Left colon (tissue), 2 donors: ENCODE data around the gene EI24. TPM values are rescaled to one million over a fixed set of nuclear protein-coding genes. Genes with fewer than 3 reads are reported as not detected.
"Not testable (repeated sequence)": the region's sequence is repeated elsewhere in the genome, so short reads cannot be mapped to it uniquely, and the experiment has no call there.

Source experiments
- ATAC-seq: fragments of 200-7000 bp; cut with Tn5 transposase; one replicate; pipeline ENCODE4 v1.9.1; 2020; ENCODE audit warnings: mild to moderate bottlenecking, moderate library complexity
- DNase-seq, 2 donors: peaks; one replicate each; pipeline ENCODE4 v3.0.0-alpha.2; 2020
- intact Hi-C, 2 donors: fragments of 100-400 bp; cut with DNase I in 1 of 2; cut with micrococcal nuclease in 1 of 2; formaldehyde crosslinking; loops; one replicate each; pipeline versions ENCODE4 v1.11.2 to v1.14.0; 2022; cut with DNase I, micrococcal nuclease
- total RNA-seq, 2 donors: library from RNA; stranded (reverse); fragmentation: NEBNext Ultra II Directional; extraction: Animal tissue kit (Norgen Biotek cat#: 25700); gene quantifications; one replicate each; pipeline ENCODE4 v1.2.1, GENCODE V29; 2021
- donor health status: DM: no; HTN: no; CAD: no.
- donor health status: DM: yes; HTN: yes; CAD: no.

Gene EI24
- total RNA-seq, 2 donors from 2014 or later: 71.9 to 85.1 TPM

- intact Hi-C loops: no loop called here
- DNase-seq (no peak), ATAC-seq (no peak)
Observed at GRCh38 chr11:125572916-125573315, 3.6 kb downstream of the EI24 start.

- ATAC-seq, intact Hi-C loops, DNase-seq: not testable (repeated sequence)
Observed at GRCh38 chr11:125577181-125577580, 7.9 kb downstream of the EI24 start.

- ATAC-seq (no peak), DNase-seq (no peak)
- intact Hi-C loops: no loop called here
Observed at GRCh38 chr11:125578783-125579182, 9.5 kb downstream of the EI24 start.

GRCh38 chr11:125579811-125580210, 10.5 kb downstream of the EI24 start:
- intact Hi-C loops: no loop called here
- ATAC-seq: no peak
- no peak for DNase-seq

GRCh38 chr11:125583496-125583895, 14.2 kb downstream of the EI24 start:
- no peak for DNase-seq
- ATAC-seq: no peak
- intact Hi-C loops: no loop called here

- DNase-seq (no peak), ATAC-seq (no peak)
- intact Hi-C loops: no loop called here
Observed at GRCh38 chr11:125585487-125585886, 16.2 kb downstream of the EI24 start.

- DNase-seq (no peak), ATAC-seq (no peak)
- intact Hi-C loops: no loop called here
Observed at GRCh38 chr11:125586623-125587022, 17.3 kb downstream of the EI24 start.

GRCh38 chr11:125587480-125587879, 18.2 kb downstream of the EI24 start:
- DNase-seq (no peak), ATAC-seq (no peak)
- intact Hi-C loops: no loop called here

- DNase-seq: no peak
- no peak for ATAC-seq
- intact Hi-C loops: no loop called here
Observed at GRCh38 chr11:125588505-125588904, 19.2 kb downstream of the EI24 start.

- DNase-seq: peak; percentile 29 to 60
- peak; percentile 35 for ATAC-seq
- intact Hi-C loops: no loop called here
Observed at GRCh38 chr11:125591649-125592304, 22.5 kb downstream of the EI24 start.

- intact Hi-C loops: no loop called here
- peak; percentile 96 for ATAC-seq
Observed at GRCh38 chr11:125592305-125593113, 23.2 kb downstream of the EI24 start, which contains the start of gene STT3A. STT3A (plus strand) TSS chr11:125592852; CDS start chr11:125595916, 3,064 bp downstream.

GRCh38 chr11:125593114-125593820, 24.0 kb downstream of the EI24 start:
- intact Hi-C loops: no loop called here
- DNase-seq: no peak
- ATAC-seq: peak; percentile 6

More at GRCh38 chr11:125592305-125593113, 23.2 kb downstream of the EI24 start, which contains the start of gene STT3A:
- DNase-seq: peak; percentile 98 to 100

GRCh38 chr11:125594958-125595357, 25.7 kb downstream of the EI24 start:
- DNase-seq (no peak), ATAC-seq (no peak)
- intact Hi-C loops: no loop called here

GRCh38 chr11:125600663-125601062, 31.4 kb downstream of the EI24 start:
- no peak for DNase-seq
- no peak for ATAC-seq
- intact Hi-C loops: no loop called here

- ATAC-seq: no peak
- intact Hi-C loops: no loop called here
- DNase-seq: no peak
Observed at GRCh38 chr11:125603207-125603606, 33.9 kb downstream of the EI24 start.

GRCh38 chr11:125605417-125605816, 36.1 kb downstream of the EI24 start:
- no peak for ATAC-seq
- intact Hi-C loops: no loop called here
- no peak for DNase-seq

GRCh38 chr11:125609545-125609944, 40.3 kb downstream of the EI24 start:
- ATAC-seq: no peak
- no peak for DNase-seq
- intact Hi-C loops: no loop called here

- intact Hi-C loops: no loop called here
- ATAC-seq: no peak
- DNase-seq: no peak
Observed at GRCh38 chr11:125618383-125618782, 49.1 kb downstream of the EI24 start.

GRCh38 chr11:125621995-125622394, 52.7 kb downstream of the EI24 start:
- intact Hi-C loops: loop anchor here in 1 of 2 donors (10.0 kb wide), 1 partner anchor 263 kb away; the partner anchor contains the start of gene HYLS1
- no peak for ATAC-seq
- DNase-seq: no peak
